ENCODE measurements around the gene PDCD2. TPM values are rescaled to one million over a fixed set of nuclear protein-coding genes. Genes with fewer than 3 reads are reported as not detected.

The PDCD2 gene
- polyA plus RNA-seq, 1 donor (not counting 4 experiments of a cell fraction or from before 2014, with no cell fraction given): 103 TPM

DNA sequence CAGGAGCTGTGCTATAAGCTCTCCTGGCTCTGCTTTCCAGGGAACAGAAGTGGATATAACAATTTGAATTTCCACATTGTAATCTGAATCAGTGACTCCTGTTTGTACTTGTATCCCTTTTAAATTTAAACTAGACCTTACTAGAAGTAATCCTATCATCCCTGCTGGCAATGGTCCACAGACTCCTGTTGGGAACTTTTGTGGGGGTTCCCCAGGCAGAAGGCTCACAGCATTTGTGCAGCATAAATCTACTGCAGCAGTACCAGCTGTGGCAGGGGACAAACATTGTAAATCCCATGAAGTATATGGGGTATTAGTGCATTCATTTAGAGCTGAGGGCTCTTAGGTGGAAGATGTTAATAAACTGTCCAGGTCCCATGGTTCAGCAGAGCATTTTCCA is 12.0 kb upstream of the PDCD2 start:
- no peak for DNase-seq (ENCODE audit: low read depth, low spot score)
- peaks cover 9% of the 10 kb centered on the region for H3K27me3 ChIP-seq (ENCODE audit: control insufficient read depth, extremely low read depth, insufficient read depth, low read length)
- dilution Hi-C loops (cut with MboI; ENCODE audit: extremely low pct_ligation_motif_present, low sequenced_read_pairs): no loop called here

DNA sequence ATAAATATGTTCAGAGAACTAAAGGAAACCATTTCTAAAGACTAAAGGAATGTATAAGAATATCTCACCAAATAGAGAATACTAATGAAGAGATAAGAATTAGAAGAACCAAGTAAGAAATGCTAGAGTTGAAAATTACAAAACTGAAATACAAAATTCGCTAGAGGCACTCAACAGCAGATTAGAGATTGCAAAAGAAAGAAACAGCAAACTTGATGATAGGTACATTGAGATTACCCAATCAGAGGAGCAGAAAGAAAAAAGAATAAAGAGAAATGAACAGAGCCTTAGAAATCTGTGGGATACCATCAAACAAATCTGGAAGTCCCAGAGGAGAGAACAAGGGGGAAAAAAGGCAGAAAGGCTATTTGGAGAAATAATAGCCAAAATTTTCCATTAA is 6.3 kb upstream of the PDCD2 start:
- no peaks in the 10 kb centered on the region for H3K79me2 ChIP-seq (ENCODE audit: control insufficient read depth, insufficient read depth, low read length)
- dilution Hi-C loops (cut with MboI; ENCODE audit: extremely low pct_ligation_motif_present, low sequenced_read_pairs): no loop called here
- no peak overlapping the region for H3K4me3 ChIP-seq (ENCODE audit: control insufficient read depth in 2 of 3, extremely low read depth in 1 of 3, insufficient read depth in 2 of 3, low read depth in 1 of 3, low read length in 3 of 3)
- no peak for FAIRE-seq
- DNase-seq (ENCODE audit: low read depth, low spot score): no peak
- no peaks in the 10 kb centered on the region for H3K4me1 ChIP-seq (ENCODE audit: control insufficient read depth, extremely low read depth, insufficient read depth, low read length)
- H3K9ac ChIP-seq (ENCODE audit: control insufficient read depth, extremely low read depth, insufficient read depth, low read length): no peak overlapping the region
- TF ChIP-seq, protein P1, sequence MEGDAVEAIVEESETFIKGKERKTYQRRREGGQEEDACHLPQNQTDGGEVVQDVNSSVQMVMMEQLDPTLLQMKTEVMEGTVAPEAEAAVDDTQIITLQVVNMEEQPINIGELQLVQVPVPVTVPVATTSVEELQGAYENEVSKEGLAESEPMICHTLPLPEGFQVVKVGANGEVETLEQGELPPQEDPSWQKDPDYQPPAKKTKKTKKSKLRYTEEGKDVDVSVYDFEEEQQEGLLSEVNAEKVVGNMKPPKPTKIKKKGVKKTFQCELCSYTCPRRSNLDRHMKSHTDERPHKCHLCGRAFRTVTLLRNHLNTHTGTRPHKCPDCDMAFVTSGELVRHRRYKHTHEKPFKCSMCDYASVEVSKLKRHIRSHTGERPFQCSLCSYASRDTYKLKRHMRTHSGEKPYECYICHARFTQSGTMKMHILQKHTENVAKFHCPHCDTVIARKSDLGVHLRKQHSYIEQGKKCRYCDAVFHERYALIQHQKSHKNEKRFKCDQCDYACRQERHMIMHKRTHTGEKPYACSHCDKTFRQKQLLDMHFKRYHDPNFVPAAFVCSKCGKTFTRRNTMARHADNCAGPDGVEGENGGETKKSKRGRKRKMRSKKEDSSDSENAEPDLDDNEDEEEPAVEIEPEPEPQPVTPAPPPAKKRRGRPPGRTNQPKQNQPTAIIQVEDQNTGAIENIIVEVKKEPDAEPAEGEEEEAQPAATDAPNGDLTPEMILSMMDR (optimal IDR thresholded peaks at IDR 0.05 in 1 of 3, IDR thresholded peaks at IDR 0.05 in 1 of 3, conservative IDR thresholded peaks at IDR 0.05 in 1 of 3; ENCODE audit: extremely low read depth in 1 of 3, insufficient read depth in 2 of 3, low read length in 3 of 3): no peak
- TF ChIP-seq EZH2 (IDR thresholded peaks at IDR 0.05; ENCODE audit: low read length): no peak
- no peak overlapping the region for H3K4me2 ChIP-seq (ENCODE audit: control insufficient read depth, extremely low read depth, insufficient read depth, low read depth, low read length)
- H2AFZ ChIP-seq (ENCODE audit: control insufficient read depth, low read length): no peak overlapping the region
- H4K20me1 ChIP-seq (ENCODE audit: control insufficient read depth, extremely low read depth, insufficient read depth, low read length): no peaks in the 10 kb centered on the region
- H3K9me1 ChIP-seq (ENCODE audit: control insufficient read depth, extremely low read depth, insufficient read depth, low read length): no peaks in the 10 kb centered on the region
- no peaks in the 10 kb centered on the region for H3K9me3 ChIP-seq (ENCODE audit: control insufficient read depth, low read depth, low read length)
- no peaks in the 10 kb centered on the region for H3K27me3 ChIP-seq (ENCODE audit: control insufficient read depth, extremely low read depth, insufficient read depth, low read length)
- H3K36me3 ChIP-seq (ENCODE audit: control insufficient read depth in 2 of 2, extremely low read depth in 1 of 2, insufficient read depth in 2 of 2, low read length in 2 of 2): no peaks in the 10 kb centered on the region
- no peak overlapping the region for H3K27ac ChIP-seq (ENCODE audit: control insufficient read depth, insufficient read depth, low read length)

More for the DNA sequence above, 12.0 kb upstream of the PDCD2 start:
- H3K9ac ChIP-seq (ENCODE audit: control insufficient read depth, extremely low read depth, insufficient read depth, low read length): no peak overlapping the region
- no peaks in the 10 kb centered on the region for H3K9me1 ChIP-seq (ENCODE audit: control insufficient read depth, extremely low read depth, insufficient read depth, low read length)
- H3K79me2 ChIP-seq (ENCODE audit: control insufficient read depth, insufficient read depth, low read length): no peaks in the 10 kb centered on the region
- H3K36me3 ChIP-seq (ENCODE audit: control insufficient read depth in 2 of 2, extremely low read depth in 1 of 2, insufficient read depth in 2 of 2, low read length in 2 of 2): no peaks in the 10 kb centered on the region
- no peaks in the 10 kb centered on the region for H4K20me1 ChIP-seq (ENCODE audit: control insufficient read depth, extremely low read depth, insufficient read depth, low read length)
- H3K27ac ChIP-seq (ENCODE audit: control insufficient read depth, insufficient read depth, low read length): no peak overlapping the region
- H3K4me2 ChIP-seq (ENCODE audit: control insufficient read depth, extremely low read depth, insufficient read depth, low read depth, low read length): no peak overlapping the region
- no peak for TF ChIP-seq EZH2 (IDR thresholded peaks at IDR 0.05; ENCODE audit: low read length)
- H3K4me3 ChIP-seq (ENCODE audit: control insufficient read depth in 2 of 3, extremely low read depth in 1 of 3, insufficient read depth in 2 of 3, low read depth in 1 of 3, low read length in 3 of 3): no peak overlapping the region
- no peaks in the 10 kb centered on the region for H3K4me1 ChIP-seq (ENCODE audit: control insufficient read depth, extremely low read depth, insufficient read depth, low read length)
- FAIRE-seq: no peak
- no peak overlapping the region for H2AFZ ChIP-seq (ENCODE audit: control insufficient read depth, low read length)
- H3K9me3 ChIP-seq (ENCODE audit: control insufficient read depth, low read depth, low read length): no peaks in the 10 kb centered on the region

DNA sequence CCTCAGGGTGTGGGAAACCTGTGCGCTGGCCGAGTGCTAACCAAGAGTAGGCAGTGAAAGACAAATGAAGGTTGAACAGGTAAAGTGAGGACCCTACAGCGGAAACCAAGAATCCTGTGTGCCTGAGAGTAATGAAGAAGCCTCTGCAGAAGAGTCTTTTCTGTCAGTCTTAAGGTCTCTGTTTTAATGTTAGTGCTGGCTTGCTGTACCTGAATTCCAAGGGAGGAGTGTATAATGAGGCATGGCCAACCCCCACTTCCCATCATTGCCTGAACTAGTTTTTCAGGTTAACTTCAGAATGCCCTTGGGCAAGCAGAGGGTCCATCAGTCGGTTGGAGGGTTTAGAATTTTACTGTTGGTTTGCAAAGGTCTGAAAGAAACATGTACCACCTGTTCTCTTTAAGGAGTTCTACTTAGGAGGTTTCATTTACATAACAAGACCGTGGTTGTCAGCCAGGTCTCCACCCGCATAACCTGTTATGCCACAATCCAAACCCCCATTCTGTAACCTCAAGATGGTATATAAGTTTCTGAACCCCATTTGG is 589 bp upstream of the PDCD2 start:
- Histone ChIP-seq H3K9me1 (ENCODE audit: control insufficient read depth, extremely low read depth, insufficient read depth, low read length) (no peaks in the 10 kb centered on the region), H2AFZ (ENCODE audit: control insufficient read depth, low read length) (peak overlapping the region; percentile 88), H3K27me3 (ENCODE audit: control insufficient read depth, extremely low read depth, insufficient read depth, low read length) (no peaks in the 10 kb centered on the region), H3K9ac (ENCODE audit: control insufficient read depth, extremely low read depth, insufficient read depth, low read length) (peak overlapping the region; percentile 88), H4K20me1 (ENCODE audit: control insufficient read depth, extremely low read depth, insufficient read depth, low read length) (no peaks in the 10 kb centered on the region), H3K27ac (ENCODE audit: control insufficient read depth, insufficient read depth, low read length) (peak overlapping the region; percentile 41), H3K4me2 (ENCODE audit: control insufficient read depth, extremely low read depth, insufficient read depth, low read depth, low read length) (peak overlapping the region; percentile 82), H3K79me2 (ENCODE audit: control insufficient read depth, insufficient read depth, low read length) (peaks cover 30% of the 10 kb centered on the region), H3K4me3 (ENCODE audit: control insufficient read depth in 2 of 3, extremely low read depth in 1 of 3, insufficient read depth in 2 of 3, low read depth in 1 of 3, low read length in 3 of 3) (peak overlapping the region; percentile 88 to 98 (median 91)), H3K4me1 (ENCODE audit: control insufficient read depth, extremely low read depth, insufficient read depth, low read length) (peaks cover 7% of the 10 kb centered on the region), H3K9me3 (ENCODE audit: control insufficient read depth, low read depth, low read length) (no peaks in the 10 kb centered on the region), H3K36me3 (ENCODE audit: control insufficient read depth in 2 of 2, extremely low read depth in 1 of 2, insufficient read depth in 2 of 2, low read length in 2 of 2) (peaks cover 9 to 16% of the 10 kb centered on the region in 2 experiments)
- no peak for TF ChIP-seq EZH2 (IDR thresholded peaks at IDR 0.05; ENCODE audit: low read length)
- TF ChIP-seq, protein P1 (optimal IDR thresholded peaks at IDR 0.05 in 1 of 3, IDR thresholded peaks at IDR 0.05 in 1 of 3, conservative IDR thresholded peaks at IDR 0.05 in 1 of 3; ENCODE audit: extremely low read depth in 1 of 3, insufficient read depth in 2 of 3, low read length in 3 of 3): no peak
- FAIRE-seq (no peak), DNase-seq (ENCODE audit: low read depth, low spot score) (no peak)
- dilution Hi-C loops (cut with MboI; ENCODE audit: extremely low pct_ligation_motif_present, low sequenced_read_pairs): no loop called here

Measured in keratinocyte (primary cell).